GM18873 (cell line): ENCODE data around the gene FAIM2.
"Not testable (repeated sequence)": the region's sequence is repeated elsewhere in the genome, so short reads cannot be mapped to it uniquely, and the experiment has no call there.

Experiments
- ATAC-seq: cut with Tn5 transposase; IDR thresholded peaks from one replicate; pipeline ENCODE4 v1.9.1; 2021; ENCODE audit warnings: mild to moderate bottlenecking, moderate library complexity, moderate number of reproducible peaks; ENCODE audit not compliant: unreplicated experiment, low FRiP score

FAIM2 gene

DNA sequence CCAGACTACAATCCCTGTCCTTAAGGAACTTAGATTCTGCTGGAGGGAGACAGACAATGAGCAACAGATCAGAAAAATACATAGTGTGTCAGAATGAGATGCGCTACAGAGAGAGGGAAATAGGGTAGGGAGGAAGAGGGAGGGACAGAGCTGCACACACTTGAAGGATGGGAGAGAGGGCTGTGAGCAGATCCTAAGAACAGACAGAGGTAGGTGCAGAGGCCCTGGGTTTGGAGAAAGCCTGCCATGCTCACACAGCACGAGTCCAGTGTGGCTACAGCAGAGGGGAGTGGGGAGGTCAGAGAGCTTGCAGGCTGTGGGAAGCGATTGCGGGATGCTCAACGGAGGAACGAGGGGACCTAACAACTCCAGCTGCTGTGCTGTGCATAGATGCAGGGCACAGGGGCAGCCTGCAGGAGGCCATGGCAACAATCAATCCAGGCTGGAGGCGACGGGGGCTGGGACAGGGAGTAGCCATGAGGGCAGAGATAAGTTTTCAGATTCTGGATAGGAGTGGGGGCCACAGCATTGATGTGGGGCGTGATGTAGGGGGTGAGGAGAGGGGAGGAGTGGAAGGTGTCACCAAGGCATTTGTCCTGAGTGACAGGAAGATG, 20.7 kb downstream of the FAIM2 start:
- no peak for ATAC-seq

DNA sequence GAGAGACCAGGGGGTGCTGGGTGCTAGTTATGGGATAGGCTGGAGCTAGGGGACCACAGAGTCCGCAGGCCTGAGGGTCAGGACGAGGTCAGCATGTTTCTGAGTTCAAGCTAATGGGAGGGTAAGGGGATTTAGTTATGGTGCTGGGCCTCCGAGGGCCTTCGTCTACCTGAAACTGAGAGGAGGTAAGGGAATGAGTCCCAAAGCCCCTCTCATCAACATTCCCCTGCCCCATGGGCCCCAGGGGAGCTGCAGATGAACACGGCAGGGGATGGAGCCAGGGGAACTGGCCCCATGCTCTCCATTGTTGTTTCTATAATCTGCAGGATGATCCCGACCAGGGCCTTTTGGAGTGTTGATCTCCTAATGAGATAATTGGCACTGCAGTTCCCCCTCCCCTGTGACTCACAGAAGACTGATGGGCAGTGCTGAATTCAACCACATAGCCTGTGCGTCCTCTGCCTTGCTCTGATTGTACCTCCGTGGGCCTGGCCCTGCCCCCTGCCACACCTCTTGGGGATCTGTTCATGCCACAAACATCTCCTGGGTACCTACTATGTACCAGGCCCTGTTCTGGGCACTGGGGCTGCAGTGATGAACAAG, 21.4 kb downstream of the FAIM2 start:
- no peak for ATAC-seq

DNA sequence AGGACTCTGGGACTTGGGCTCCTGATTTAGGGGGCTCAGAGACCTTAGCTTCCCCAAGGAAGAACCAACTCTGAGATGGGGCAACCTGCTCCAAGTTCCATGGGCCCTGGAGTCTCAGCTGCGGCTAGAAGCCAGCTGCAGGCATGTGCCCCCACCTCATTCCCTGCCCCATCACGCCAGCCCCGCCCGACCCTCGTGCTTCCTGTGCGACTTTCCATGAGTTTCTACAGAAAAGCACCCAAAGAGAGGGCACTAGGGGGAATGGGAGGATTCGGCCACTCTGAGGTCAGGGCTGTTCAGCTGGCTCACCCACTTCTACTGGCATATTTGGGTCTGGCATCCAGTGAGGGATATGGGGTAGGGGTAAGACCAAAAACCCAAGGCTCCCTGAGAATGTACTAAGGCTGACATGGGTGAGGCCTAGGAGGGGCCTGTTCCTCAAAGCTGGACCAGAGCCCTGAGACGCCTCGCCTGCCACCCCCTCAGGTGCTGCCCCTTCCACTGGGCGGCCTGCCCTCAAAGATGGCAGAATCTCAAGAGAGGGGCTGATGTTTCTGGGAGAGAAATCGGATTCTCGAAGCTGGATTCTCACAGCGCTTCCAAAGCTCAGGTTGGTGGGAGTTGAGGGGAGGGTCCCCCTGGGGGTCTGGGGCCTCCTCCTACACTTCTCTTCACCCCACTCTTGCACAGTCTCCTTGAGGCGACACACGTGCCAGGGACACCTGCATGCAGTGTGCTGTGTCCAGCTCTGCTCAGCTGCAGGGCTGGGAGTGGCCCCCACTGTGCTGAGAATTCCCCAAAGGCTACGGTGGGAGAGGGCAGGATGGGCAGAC, 22.1 kb downstream of the FAIM2 start:
- ATAC-seq, result no peak

DNA sequence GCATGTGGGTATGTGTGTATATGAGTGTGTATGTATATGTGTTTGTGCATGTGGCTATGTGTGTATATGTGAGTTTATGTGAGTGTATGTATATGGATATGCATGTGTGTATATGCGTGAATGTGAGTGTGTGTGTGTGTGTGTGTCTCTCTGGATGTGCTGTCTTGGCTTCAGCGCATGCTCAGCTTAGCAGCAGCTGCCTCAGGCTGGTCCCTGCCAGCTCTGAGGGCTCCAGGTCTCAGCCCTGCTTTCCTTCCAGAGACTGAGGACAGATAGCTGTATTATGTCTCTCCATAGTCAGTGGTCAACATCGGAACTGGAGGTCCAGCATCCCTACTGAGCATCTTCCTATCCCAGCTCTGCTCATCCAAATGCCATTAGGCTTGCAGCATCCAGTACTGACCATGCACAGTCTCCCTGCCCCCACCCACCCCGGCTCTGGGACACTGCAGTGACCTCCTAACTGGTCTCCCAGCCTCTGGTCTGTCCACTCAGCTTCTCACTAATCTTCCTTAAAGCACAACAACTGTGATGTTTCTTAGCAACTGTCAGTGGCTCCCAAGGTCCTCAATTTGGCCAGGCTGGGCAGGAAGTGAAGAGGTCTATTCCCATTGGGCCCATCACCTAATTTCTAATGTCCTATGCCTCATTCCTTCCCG, 22.8 kb downstream of the FAIM2 start:
- no peak for ATAC-seq

DNA sequence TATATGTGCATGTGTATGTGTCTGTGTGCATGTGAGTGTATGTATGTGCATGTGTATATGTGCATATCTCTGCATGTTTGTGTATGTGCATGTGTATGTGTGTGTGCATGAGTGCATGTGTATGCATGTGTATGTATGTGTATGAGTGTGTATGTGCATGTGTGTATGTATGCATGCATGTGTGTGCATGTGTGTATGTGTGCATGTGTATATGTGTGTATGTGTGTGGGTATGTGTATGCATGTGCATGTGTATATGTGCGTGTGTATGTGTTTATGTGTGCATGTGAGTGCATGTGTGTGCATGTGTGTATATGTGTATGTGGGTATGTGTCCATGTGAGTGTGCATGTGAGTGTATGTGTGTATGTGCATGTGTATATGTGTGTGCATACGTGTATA, 24.6 kb downstream of the FAIM2 start:
- not testable (repeated sequence) for ATAC-seq

DNA sequence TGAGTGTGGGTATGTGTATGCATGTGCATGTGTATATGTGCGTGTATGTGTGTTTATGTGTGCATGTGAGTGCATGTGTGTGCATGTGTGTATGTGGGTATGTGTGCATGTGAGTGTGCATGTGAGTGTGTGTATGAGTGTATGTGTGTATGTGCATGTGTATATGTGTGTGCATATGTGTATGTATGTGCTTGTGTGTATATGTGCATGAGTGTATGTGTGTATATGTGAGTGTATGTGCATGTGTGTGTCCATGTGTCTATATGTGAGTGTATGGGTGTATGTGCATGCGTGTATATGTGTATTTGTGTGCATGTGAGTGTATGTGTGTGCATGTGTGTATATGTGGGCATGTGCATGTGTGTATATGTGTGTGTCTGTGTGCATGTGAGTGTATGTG, 25.7 kb downstream of the FAIM2 start:
- no peak for ATAC-seq

DNA sequence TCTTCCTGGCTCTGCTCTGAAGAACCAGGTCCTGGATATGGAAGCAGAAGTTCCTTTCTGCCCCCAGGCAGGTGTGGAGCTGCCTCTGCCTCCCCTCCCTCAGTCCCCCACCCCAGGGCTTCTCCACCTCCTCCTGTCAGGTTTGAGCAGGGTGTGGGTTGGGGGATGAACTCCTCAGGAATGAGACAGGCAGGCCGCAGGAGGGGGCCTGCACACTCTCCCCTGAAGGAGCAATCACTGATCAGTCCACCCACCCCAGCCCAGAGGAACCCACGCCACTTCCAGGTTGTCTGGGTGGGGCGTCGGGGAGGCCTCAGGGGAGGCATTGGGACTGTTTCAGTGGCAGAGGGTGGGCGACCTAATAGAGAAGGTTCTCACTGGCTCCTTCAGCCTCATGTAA, 26.6 kb downstream of the FAIM2 start:
- no peak for ATAC-seq

DNA sequence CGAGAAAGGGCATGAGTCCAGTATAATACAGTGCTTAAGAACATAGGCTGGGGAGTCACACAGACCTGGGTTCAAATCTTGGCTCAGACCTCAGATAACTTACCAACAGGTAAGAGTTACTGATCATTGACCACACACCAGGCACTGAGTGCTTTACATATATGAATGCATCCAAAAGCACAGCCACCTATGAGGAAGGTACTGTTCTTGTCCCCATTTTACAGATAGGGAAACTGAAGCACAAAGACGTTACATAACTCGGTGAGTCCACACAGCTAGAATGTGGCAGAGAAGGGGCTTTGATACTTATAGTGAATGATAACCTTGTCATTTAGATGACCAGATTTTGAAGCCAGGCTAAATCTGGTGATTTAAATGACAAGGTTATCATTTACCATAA, 27.6 kb downstream of the FAIM2 start:
- ATAC-seq, result no peak

DNA sequence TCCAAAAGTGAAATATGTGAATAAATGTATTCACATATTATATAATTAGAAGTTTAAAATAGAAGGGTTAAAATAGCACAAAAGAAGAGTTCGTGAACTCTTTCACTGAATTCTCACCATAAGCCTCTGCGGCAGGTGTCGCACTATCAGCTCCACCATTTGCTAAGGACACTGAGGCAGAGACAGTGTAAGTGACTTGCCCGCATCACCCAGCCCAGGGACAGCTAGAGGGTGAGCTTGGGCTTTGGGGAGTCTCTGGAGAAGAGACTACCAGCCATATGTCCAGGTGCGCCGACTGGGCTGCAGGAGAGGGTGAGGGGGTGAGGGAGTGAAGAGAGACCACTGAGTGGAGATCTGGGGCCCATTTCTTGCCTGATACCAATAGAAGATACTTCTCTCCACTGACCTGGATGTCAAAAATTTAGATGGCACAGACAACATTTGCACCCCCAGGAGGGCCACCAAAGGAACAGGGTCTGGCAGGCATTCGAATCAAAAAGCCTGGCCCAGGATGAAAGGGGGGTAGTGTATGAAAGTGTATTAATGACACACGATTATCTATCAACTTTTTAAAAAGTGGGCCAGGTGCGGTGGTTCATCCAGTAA, 28.5 kb downstream of the FAIM2 start:
- no peak for ATAC-seq

DNA sequence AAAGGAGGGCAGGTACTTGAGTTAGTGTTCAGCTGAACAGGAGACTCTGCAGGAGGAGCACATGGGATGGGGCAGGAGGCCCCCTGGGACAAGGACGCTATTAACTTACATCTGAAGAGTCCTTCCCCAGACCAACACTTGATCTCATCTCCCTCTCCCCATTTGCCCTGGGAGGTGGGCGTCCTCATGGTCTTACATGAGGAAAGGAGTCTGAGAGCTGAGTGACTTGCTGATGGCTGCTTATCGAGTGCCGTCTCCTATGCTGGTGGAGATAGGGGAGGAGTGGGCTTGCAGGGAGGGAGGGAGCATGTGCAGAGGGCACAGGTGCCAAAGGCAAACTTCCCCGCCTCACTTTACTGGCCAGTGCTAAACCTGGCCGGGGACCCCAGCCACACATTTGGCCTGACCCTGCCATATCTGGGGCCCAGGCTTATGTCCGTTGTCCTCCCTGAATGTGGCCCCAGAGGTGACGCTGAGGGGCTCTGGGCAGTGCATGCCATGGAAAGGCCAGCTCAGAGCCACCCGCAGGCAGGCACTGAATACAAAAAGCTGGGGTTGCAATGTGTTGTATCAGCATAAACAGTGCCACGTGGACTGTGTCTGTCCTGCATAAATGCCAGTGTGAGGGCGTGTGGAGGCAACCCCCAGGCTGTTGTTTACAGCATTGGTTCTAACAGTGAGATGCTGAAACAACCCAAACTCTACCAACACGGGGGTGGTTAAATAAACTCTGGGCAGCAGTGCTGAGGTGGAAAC, 29.4 kb downstream of the FAIM2 start:
- ATAC-seq, result no peak

DNA sequence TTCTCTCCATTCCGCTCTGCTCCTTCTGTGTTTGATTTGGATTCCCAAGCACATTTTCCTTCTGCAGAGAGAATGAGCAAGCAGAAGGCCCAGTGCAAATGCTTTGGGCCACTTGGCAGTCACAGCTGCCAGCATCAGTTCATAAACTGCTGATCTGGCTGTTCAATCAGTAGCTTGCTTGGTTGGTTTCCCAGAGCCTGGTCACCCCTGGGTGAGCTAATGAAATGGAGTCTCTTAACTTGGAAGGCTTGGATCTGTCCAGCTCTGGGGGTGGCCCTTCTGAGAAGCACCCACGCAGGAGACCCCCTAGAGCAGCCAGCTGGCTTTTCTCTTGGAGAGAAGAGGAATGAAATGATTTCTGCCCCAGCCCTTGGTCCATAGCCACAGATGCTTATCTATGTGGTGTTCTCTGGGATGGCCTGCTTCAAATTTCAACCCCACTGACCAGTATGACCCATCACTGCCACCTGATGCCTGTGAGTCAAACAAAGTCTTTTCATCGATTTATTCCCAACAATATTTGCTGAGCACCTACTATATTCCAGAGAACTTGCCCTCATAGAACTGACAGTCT, 30.3 kb downstream of the FAIM2 start:
- ATAC-seq, result no peak

DNA sequence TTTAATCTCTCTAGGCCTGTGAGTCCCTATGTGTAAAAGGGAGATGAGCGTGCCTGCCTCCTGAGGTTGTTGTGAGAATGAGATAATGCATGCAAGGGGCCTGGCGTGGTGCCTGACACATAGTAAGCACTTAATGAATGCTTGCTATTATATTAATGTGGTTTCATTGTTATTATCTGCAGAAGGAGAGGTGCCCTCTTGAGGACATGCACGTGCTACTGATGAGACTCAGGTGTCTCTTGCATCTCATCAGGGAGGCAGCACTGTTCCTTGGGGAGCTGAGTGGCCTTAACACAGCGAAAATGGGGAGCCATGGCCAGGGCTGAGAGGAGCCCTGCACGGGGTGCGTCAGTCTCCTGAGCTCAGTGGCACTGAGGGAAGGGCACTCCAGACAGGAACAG, 30.9 kb downstream of the FAIM2 start:
- ATAC-seq, result no peak

DNA sequence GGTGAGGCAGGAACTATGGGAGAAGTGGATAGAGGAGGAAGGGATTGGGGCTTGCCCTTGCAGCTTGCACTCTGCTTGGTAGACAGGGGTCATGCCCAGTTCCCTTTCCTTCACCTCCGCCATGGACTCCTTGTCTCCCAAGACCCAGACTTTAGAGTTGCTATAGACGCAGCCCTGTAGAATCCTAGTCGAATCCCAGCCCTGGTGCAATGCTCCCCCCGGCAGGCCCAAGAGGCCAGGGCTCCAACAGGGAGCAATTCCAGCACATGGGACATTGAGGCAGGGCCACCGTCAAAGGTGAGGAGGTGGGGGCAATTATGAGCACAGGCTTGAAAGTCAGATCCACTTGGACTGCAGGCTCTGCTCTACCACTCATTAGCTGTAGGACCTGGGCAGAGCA, 31.3 kb downstream of the FAIM2 start:
- ATAC-seq, result no peak

DNA sequence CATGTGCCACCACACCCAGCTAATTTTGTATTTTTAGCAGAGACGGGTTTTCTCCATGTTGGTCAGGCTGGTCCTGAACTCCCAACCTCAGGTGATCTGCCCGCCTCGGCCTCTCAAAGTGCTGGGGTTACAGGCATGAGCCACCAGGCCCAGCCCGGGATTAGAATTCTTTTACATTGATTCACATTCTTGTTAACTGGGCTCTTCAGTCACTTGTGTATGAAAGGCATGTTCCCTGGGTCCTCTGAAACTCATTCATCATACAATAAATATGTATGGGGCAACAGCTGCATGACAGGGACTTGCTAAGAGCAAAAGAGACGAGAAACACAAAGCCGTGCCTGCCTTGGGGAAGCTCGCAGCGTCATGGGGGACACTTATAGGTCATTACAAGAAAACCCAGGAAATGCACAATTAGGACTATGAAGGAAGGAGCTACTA, 31.9 kb downstream of the FAIM2 start:
- not testable (repeated sequence) for ATAC-seq

DNA sequence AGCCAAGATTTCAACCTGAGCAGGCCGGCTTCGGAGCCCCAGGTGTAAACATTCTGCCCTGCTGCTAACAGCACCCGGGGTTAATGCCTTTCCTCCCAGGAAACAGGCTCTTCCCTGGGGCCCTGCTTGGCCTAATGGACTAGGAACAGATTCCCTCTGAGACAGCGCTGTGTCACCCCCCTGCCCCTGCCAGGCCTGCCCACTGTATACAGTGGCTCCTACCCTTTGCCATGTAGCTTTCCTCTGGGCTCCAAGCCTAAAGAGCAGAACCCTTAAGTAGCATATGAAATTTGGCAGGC, 32.5 kb downstream of the FAIM2 start:
- no peak for ATAC-seq

DNA sequence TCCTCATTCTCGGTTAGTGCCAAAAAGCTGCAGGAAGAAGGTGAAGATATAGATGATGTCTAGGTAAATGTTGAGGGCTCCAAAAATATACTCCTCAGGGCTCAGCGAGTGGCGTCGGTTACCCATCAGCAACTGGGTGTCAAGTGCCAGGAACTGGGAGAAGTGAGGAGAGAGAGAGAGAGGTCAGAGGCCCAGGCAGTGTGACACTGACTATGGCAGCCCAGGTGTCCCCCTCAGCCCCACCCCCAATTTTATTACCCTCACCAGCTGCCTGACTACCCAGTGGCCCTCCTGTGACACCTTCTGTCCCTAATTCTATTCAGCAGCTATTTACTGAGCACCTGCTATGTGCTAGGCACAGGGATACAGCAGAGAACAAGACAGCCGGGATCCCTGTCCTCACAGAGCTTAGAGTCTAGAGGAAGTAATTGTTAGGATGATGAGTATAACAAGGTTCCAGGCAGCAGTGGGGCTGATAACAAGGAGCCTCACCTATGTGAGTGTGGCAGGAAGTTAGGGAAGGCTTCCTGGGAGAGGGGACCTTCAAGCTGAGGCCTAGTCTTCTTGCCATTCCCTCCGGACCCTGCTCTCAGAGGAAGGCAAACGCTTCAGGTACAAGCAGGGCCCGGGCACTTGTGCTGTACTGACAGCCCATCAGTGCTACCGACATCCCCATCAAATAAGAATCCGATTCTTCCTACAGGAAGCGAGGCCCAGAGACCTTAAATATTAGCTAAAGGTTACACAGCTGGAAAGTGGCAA, 33.0 kb downstream of the FAIM2 start:
- no peak for ATAC-seq

DNA sequence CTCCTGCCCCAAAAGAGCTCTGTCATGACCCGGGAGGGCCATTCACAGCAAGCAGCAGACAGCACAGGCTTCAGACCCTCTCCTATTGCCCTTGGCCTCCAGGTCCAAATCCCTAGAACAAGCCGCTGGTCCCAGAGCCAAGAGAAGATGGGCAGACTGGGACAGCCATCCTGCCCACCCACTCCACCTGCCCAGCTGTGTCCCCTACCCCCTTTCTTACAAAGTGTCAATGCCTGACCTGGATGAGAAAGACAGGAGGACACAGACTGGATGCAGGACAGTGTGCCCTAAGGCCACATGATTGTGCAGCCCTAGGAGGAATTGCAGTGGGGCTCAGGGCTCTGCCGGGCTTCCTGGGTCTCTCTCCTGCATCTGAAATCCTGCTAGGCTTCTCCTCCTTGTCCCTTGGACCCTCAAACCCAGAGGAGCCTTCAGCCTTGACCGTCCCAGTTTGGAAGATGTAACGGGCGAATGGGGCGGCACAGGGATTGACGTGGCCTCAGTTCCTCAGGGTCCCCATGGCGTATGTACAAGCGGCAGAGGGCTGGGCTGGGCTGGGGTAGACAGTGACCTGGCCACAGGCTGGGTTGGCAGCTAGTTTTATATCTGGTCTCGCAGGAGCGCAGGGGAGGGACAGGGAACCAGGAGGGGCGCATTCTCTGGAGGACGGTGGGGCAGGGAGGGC, 33.7 kb downstream of the FAIM2 start:
- ATAC-seq, result no peak

DNA sequence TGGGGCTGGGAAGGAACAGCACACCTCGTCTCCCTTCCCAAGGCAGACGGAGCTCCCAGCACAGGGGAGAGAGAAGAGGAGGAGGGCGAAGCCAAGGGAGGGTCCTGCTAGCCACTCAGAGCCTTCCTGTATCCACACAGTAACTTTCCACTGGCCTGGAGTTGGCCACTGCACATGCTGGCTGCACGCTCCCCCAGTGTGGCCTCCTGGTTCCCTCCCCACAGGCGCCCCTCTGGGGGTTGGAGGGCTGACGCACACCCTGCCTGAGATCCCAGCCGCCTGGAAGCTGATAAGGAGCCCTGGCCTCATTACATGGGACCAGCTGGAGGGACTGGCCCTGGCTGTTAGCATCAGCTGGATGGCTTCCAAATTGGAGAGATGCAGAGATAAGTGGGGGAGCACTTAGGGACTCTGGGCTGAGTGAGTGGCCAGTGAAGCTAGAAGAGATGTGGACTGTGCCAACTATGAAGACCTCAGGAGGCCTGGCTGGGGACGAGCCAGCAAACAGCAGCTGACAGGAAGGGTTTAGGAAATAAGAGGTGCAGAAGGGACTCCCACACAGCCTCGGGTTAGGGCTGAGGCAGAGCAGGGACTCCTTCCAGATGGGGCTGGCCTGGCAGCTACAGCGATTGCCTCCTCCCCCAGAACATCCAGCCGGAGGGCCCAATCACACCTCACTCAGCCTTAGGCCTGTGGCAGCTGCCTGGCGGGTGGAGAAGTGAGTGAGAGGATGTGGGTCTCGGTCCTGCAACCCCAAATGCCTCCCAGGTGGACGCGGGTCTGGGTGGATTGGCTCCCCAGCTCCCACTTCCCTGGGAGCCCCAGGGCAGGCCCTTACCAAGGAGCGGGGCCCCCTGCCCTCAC, 34.5 kb downstream of the FAIM2 start:
- no peak for ATAC-seq
